HG03521 (cell line): Measurements from ENCODE around the gene PIK3R6.
"Not testable (repeated sequence)": the region's sequence is repeated elsewhere in the genome, so short reads cannot be mapped to it uniquely, and the experiment has no call there.

Experiments used
- ATAC-seq: cut with Tn5 transposase; IDR thresholded peaks from one replicate; pipeline ENCODE4 v1.9.1; 2021; ENCODE audit warnings: mild to moderate bottlenecking, moderate library complexity; ENCODE audit not compliant: unreplicated experiment

PIK3R6 gene

GRCh38 chr17:8856869-8857575 lies 10.5 kb downstream of the PIK3R6 start:
- ATAC-seq = no peak

GRCh38 chr17:8856205-8856603 lies 11.3 kb downstream of the PIK3R6 start:
- not testable (repeated sequence) for ATAC-seq

- no peak for ATAC-seq
Measured at GRCh38 chr17:8855477-8856204, 11.8 kb downstream of the PIK3R6 start.

- no peak for ATAC-seq
Measured at GRCh38 chr17:8851600-8851999, 15.9 kb downstream of the PIK3R6 start.

GRCh38 chr17:8849311-8850041 lies 18.0 kb downstream of the PIK3R6 start:
- no peak for ATAC-seq

GRCh38 chr17:8847891-8848290 lies 19.6 kb downstream of the PIK3R6 start:
- ATAC-seq = no peak

- ATAC-seq = no peak
Measured at GRCh38 chr17:8846768-8847211, 20.7 kb downstream of the PIK3R6 start.

- ATAC-seq = no peak
Measured at GRCh38 chr17:8844229-8845218, 22.9 kb downstream of the PIK3R6 start.

- no peak for ATAC-seq
Measured at GRCh38 chr17:8843344-8843743, 24.1 kb downstream of the PIK3R6 start.

- ATAC-seq = no peak
Measured at GRCh38 chr17:8841844-8842243, 25.6 kb downstream of the PIK3R6 start.

GRCh38 chr17:8839410-8839935 lies 28.0 kb downstream of the PIK3R6 start:
- ATAC-seq = no peak

GRCh38 chr17:8838551-8839095 lies 28.9 kb downstream of the PIK3R6 start:
- no peak for ATAC-seq

GRCh38 chr17:8837563-8838075 lies 29.9 kb downstream of the PIK3R6 start:
- ATAC-seq = no peak

GRCh38 chr17:8836821-8837562 lies 30.5 kb downstream of the PIK3R6 start:
- ATAC-seq = no peak

- no peak for ATAC-seq
Measured at GRCh38 chr17:8835631-8836364, 31.7 kb downstream of the PIK3R6 start.

GRCh38 chr17:8835106-8835505 lies 32.4 kb downstream of the PIK3R6 start:
- no peak for ATAC-seq

- ATAC-seq = no peak
Measured at GRCh38 chr17:8832711-8833352, 34.6 kb downstream of the PIK3R6 start.
